Measurements from ENCODE around the gene BRD1. TPM values are rescaled to one million over a fixed set of nuclear protein-coding genes. Genes with fewer than 3 reads are reported as not detected.

BRD1 gene
- total RNA-seq, 1 donor: 23.5 TPM

DNA sequence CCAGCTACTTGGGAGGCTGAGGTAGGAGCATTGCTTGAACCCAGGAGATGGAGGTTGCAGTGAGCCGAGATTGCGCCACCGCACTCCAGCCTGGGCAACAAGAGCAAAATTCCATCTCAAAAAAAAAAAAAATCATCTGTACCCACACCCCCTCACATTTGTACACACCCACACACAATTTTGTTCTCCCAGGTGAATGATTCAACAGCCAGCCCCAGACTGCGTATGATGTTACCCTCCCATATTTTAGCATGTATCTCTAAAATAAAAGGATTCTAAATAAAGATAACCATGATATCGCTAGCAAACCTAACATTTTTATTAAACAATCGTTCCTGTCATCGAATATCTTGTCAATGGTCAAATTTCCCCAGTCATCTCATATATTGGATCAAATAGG lies 65.8 kb downstream of the BRD1 start:
- no peak for TF ChIP-seq CTCF (IDR thresholded peaks at IDR 0.05; ENCODE audit: extremely low read depth, low read depth, low read length)
- Histone ChIP-seq H3K9me3 (ENCODE audit: low read depth, low read length) (no peaks in the 10 kb centered on the region), H3K36me3 (ENCODE audit: insufficient read depth, low read length) (no peaks in the 10 kb centered on the region), H4K20me1 (ENCODE audit: insufficient read depth, low read length) (no peaks in the 10 kb centered on the region), H3K27ac (ENCODE audit: low read depth, low read length) (no peak overlapping the region), H3K4me1 (ENCODE audit: insufficient read depth, low read length) (no peaks in the 10 kb centered on the region), H2AFZ (ENCODE audit: low read length) (no peak overlapping the region), H3K27me3 (ENCODE audit: insufficient read depth, low read length) (no peaks in the 10 kb centered on the region), H3K4me3 (ENCODE audit: insufficient read depth, low read length) (no peak overlapping the region), H3K79me2 (ENCODE audit: insufficient read depth, low read length) (no peaks in the 10 kb centered on the region), H3K4me2 (ENCODE audit: insufficient read depth, low read length) (no peak overlapping the region)
- DNase-seq (ENCODE audit: insufficient read length, low spot score, missing footprints): peak; percentile 74

- no peaks in the 10 kb centered on the region for H3K79me2 ChIP-seq (ENCODE audit: insufficient read depth, low read length)
- no peak overlapping the region for H3K4me3 ChIP-seq (ENCODE audit: insufficient read depth, low read length)
- DNase-seq (ENCODE audit: insufficient read length, low spot score, missing footprints): peak; percentile 65
- no peaks in the 10 kb centered on the region for H4K20me1 ChIP-seq (ENCODE audit: insufficient read depth, low read length)
- no peak for TF ChIP-seq CTCF (IDR thresholded peaks at IDR 0.05; ENCODE audit: extremely low read depth, low read depth, low read length)
- H3K27me3 ChIP-seq (ENCODE audit: insufficient read depth, low read length): no peaks in the 10 kb centered on the region
- H3K36me3 ChIP-seq (ENCODE audit: insufficient read depth, low read length): no peaks in the 10 kb centered on the region
- peak overlapping the region; percentile 66 for H2AFZ ChIP-seq (ENCODE audit: low read length)
- no peak overlapping the region for H3K4me2 ChIP-seq (ENCODE audit: insufficient read depth, low read length)
- no peaks in the 10 kb centered on the region for H3K9me3 ChIP-seq (ENCODE audit: low read depth, low read length)
- no peaks in the 10 kb centered on the region for H3K4me1 ChIP-seq (ENCODE audit: insufficient read depth, low read length)
- no peak overlapping the region for H3K27ac ChIP-seq (ENCODE audit: low read depth, low read length)
These were observed 66.8 kb downstream of the BRD1 start for GRCh38 chr22:49760630-49761571.

- Histone ChIP-seq H3K4me3 (ENCODE audit: insufficient read depth, low read length) (no peak overlapping the region), H3K79me2 (ENCODE audit: insufficient read depth, low read length) (no peaks in the 10 kb centered on the region), H3K9me3 (ENCODE audit: low read depth, low read length) (no peaks in the 10 kb centered on the region), H3K27me3 (ENCODE audit: insufficient read depth, low read length) (no peaks in the 10 kb centered on the region), H3K4me2 (ENCODE audit: insufficient read depth, low read length) (no peak overlapping the region), H4K20me1 (ENCODE audit: insufficient read depth, low read length) (no peaks in the 10 kb centered on the region), H3K4me1 (ENCODE audit: insufficient read depth, low read length) (no peaks in the 10 kb centered on the region), H3K36me3 (ENCODE audit: insufficient read depth, low read length) (no peaks in the 10 kb centered on the region), H3K27ac (ENCODE audit: low read depth, low read length) (no peak overlapping the region), H2AFZ (ENCODE audit: low read length) (peak overlapping the region; percentile 66)
- DNase-seq (ENCODE audit: insufficient read length, low spot score, missing footprints): peak; percentile 34
- no peak for TF ChIP-seq CTCF (IDR thresholded peaks at IDR 0.05; ENCODE audit: extremely low read depth, low read depth, low read length)
These were observed 67.4 kb downstream of the BRD1 start for GRCh38 chr22:49760280-49760629.

DNA sequence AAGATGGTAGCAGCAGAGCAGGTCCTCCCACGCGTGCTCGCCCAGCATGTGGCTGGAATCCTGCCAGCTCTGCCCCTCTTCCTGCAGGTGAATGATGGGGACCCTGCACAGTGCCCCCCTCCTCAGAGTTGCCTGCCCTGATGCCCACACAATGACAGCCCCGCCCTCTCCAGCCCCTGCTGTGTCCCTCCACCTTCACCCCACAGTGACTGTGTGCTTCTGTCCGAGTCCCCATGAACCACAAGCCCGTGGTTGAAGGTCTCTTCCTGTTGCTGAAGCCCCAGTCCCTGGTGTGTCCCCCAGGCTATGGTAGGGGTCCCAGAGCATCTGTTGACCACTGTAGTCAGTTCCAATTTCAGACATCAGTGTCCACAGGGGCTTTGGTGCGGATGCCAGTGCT lies 71.0 kb downstream of the BRD1 start:
- H3K27me3 ChIP-seq (ENCODE audit: insufficient read depth, low read length): no peaks in the 10 kb centered on the region
- no peak overlapping the region for H3K4me2 ChIP-seq (ENCODE audit: insufficient read depth, low read length)
- H3K36me3 ChIP-seq (ENCODE audit: insufficient read depth, low read length): no peaks in the 10 kb centered on the region
- no peaks in the 10 kb centered on the region for H3K4me1 ChIP-seq (ENCODE audit: insufficient read depth, low read length)
- no peak overlapping the region for H3K27ac ChIP-seq (ENCODE audit: low read depth, low read length)
- H4K20me1 ChIP-seq (ENCODE audit: insufficient read depth, low read length): no peaks in the 10 kb centered on the region
- no peak overlapping the region for H2AFZ ChIP-seq (ENCODE audit: low read length)
- TF ChIP-seq CTCF (IDR thresholded peaks at IDR 0.05; ENCODE audit: extremely low read depth, low read depth, low read length): no peak
- H3K9me3 ChIP-seq (ENCODE audit: low read depth, low read length): no peaks in the 10 kb centered on the region
- no peaks in the 10 kb centered on the region for H3K79me2 ChIP-seq (ENCODE audit: insufficient read depth, low read length)
- no peak for DNase-seq (ENCODE audit: insufficient read length, low spot score, missing footprints)
- no peak overlapping the region for H3K4me3 ChIP-seq (ENCODE audit: insufficient read depth, low read length)

All from osteoblast (primary cell).